ENCODE data around the gene PHAF1. TPM values are rescaled to one million over a fixed set of nuclear protein-coding genes. Genes with fewer than 3 reads are reported as not detected.

Gene PHAF1
- total and polyA plus RNA-seq, 2 of the 8 experiments (the other 6 are each of a cell fraction or from before 2014, with no cell fraction given): 18.6 to 26.4 TPM

DNA sequence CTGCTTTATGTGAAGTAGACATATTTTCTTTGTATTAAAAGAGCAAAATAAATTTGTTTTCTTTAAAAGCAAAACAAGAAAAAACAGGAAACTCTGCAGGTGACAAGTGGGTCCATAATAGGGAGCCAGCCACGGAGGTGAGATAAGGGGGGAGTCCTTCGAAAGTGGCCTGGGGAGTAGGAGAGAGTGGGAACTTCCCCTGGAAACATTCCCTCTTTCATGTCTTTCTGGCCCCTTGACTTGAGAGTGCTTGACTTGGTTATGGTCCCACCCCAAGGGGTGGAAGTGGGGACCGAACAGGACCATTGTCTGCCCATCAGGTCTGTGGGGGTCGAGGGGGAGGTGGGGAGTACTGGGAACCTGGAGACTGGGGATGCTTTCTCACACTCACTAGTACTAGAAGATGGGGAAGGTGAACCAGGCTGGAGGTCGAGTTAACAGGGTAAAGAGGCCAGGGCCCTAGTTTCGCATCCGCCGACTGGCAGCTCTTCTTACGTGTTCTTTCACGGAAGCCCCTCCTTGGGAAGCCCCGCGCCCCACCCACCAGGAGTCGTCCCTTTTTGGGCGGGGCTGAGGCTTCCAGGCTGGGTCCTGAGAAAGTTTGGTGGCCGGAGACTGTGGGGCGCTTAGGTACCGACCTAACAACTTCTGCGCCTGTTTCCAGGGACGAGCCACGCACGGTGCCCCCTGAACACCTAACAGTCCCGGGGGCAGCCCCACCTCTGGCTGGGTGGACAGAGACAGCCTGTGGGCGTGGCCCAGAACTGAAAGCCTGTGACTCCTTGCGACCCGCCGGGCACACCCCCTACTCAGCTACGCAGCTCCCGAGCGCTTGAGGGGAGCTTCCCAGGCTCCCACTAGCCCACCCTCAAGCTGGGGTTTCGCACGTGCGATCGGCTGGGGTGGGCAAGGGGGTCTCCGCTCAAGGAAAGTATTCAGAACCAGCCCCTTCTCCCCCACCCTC, 49.2 kb downstream of the PHAF1 start:
- Histone ChIP-seq H2BK5ac (ENCODE audit: low read depth, low read length) (no peak overlapping the region), H3K27me3 (replicated peaks in 1 of 4; ENCODE audit: control insufficient read depth in 3 of 4, extremely low read depth in 1 of 4, insufficient read depth in 3 of 4, low read length in 3 of 4) (peaks cover 94 to 100% (median 98%) of the 10 kb centered on the region in 4 experiments), H4K8ac (ENCODE audit: extremely low read depth, insufficient read depth, low read length) (no peak overlapping the region), H4K91ac (replicated peaks; ENCODE audit: insufficient read length, low read length) (no peak overlapping the region), H3K23ac (ENCODE audit: insufficient read length) (no peak overlapping the region), H3K9ac (replicated peaks in 1 of 4; ENCODE audit: extremely low read depth in 1 of 4, low read depth in 3 of 4, low read length in 3 of 4) (no peak overlapping the region), H3K4me2 (ENCODE audit: insufficient read depth in 1 of 2, low read depth in 2 of 2, low read length in 2 of 2) (peak overlapping the region; percentile 74 to 77), H3K4me3 (ENCODE audit: extremely low read depth in 1 of 4, insufficient read depth in 2 of 4, low read depth in 3 of 4, low read length in 4 of 4) (peak overlapping the region; percentile 37 to 61 (median 46)), H4K5ac (ENCODE audit: insufficient read length, low read depth, low read length) (no peak overlapping the region), H3K79me2 (ENCODE audit: control insufficient read depth in 1 of 2, insufficient read depth in 2 of 2, low read length in 2 of 2) (no peaks in the 10 kb centered on the region), H3K4ac (replicated peaks; ENCODE audit: insufficient read length, low read depth, low read length) (no peak overlapping the region), H3K36me3 (ENCODE audit: control insufficient read depth in 2 of 4, insufficient read depth in 4 of 4, low read length in 3 of 4) (peaks cover 0 to 10% (median 0%) of the 10 kb centered on the region in 4 experiments; a peak in 1 of 8 replicates), H2BK12ac (ENCODE audit: low read depth, low read length) (no peak overlapping the region), H3K79me1 (ENCODE audit: low read depth, low read length) (no peaks in the 10 kb centered on the region), H3K14ac (ENCODE audit: insufficient read length) (no peak overlapping the region), H2BK20ac (ENCODE audit: low read length) (no peak overlapping the region), H3K56ac (replicated peaks; ENCODE audit: insufficient read length, low read depth, low read length) (no peak overlapping the region), H3K9me3 (ENCODE audit: insufficient read depth in 2 of 2, low read depth in 1 of 2, low read length in 1 of 2) (no peaks in the 10 kb centered on the region), H4K20me1 (replicated peaks in 1 of 2; ENCODE audit: control insufficient read depth in 1 of 2, insufficient read depth in 2 of 2, low read length in 2 of 2) (peaks cover 10 to 25% of the 10 kb centered on the region in 2 experiments), H2BK120ac (replicated peaks; ENCODE audit: low read depth, low read length) (no peak overlapping the region), H3K18ac (ENCODE audit: extremely low read depth, low read length) (no peak overlapping the region), H2AK5ac (ENCODE audit: low read depth, low read length) (no peak overlapping the region), H3K27ac (ENCODE audit: low read depth, low read length) (no peak overlapping the region), H2BK15ac (ENCODE audit: low read length) (no peak overlapping the region), H2AFZ (ENCODE audit: low read length) (no peak overlapping the region), H3K23me2 (ENCODE audit: low read depth, low read length) (peaks cover 18% of the 10 kb centered on the region), H3K4me1 (replicated peaks in 1 of 4; ENCODE audit: control insufficient read depth in 3 of 4, insufficient read depth in 4 of 4, low read length in 3 of 4) (peaks cover 0 to 28% (median 19%) of the 10 kb centered on the region in 4 experiments; a peak in 6 of 7 replicates)
- WGBS, 2 experiments (ENCODE audit: extremely low coverage in 1 of 2, insufficient coverage in 1 of 2, insufficient read length in 1 of 2, insufficient replicate concordance in 2 of 2, low coverage in 1 of 2, low lambda C conversion rate in 2 of 2, missing lambda C conversion rate in 1 of 2): 7% methylated on average over 31 of the region's 34 CpGs; no CpG with 5 or more reads in 1 of the 2 experiments
- POLR2A ChIA-PET (ENCODE audit: partially characterized antibody): interaction anchor here (2.6 to 7.9 kb wide), 2 partner anchors 11 to 17 kb away, joined by 11 to 59 read pairs; partner anchors contain the start of gene NOL3
- DNase-seq (ENCODE audit: low read depth in 1 of 2, low spot score in 2 of 2) (peak in 1 of 2 experiments; percentile 73), FAIRE-seq (no peak)
- TF ChIP-seq SP4 (IDR thresholded peaks at IDR 0.05; ENCODE audit: low read length) (no peak), BRCA1 (IDR thresholded peaks at IDR 0.05; ENCODE audit: low read depth, low read length) (no peak), SUZ12 (IDR thresholded peaks at IDR 0.05; ENCODE audit: low read length) (peak; percentile 83; the same call in 1 of the 2 replicates), RBBP5 (IDR thresholded peaks at IDR 0.05; ENCODE audit: borderline replicate concordance, low read depth, low read length) (no peak), TAF1 (IDR thresholded peaks at IDR 0.05; ENCODE audit: low read depth, low read length) (no peak)
- TF ChIP-seq, protein P1, sequence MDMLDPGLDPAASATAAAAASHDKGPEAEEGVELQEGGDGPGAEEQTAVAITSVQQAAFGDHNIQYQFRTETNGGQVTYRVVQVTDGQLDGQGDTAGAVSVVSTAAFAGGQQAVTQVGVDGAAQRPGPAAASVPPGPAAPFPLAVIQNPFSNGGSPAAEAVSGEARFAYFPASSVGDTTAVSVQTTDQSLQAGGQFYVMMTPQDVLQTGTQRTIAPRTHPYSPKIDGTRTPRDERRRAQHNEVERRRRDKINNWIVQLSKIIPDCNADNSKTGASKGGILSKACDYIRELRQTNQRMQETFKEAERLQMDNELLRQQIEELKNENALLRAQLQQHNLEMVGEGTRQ (IDR thresholded peaks at IDR 0.05; ENCODE audit: low read length): no peak
- CTCF ChIA-PET (ENCODE audit: partially characterized antibody): interaction anchor here (0.6 to 19.3 kb wide), 10 partner anchors 2 to 198 kb away, joined by 3 to 291 read pairs (median 15); partner anchors contain the start of genes B3GNT9, CES3, FBXL8 and HSF4

Measured in H1 (cell line).